HG03175 (cell line): ENCODE data around the gene KCNG2.

Source experiments
- ATAC-seq: cut with Tn5 transposase; IDR thresholded peaks from one replicate; pipeline ENCODE4 v1.9.1; 2021; ENCODE audit warnings: mild to moderate bottlenecking, moderate library complexity; ENCODE audit not compliant: unreplicated experiment

The KCNG2 gene

GRCh38 chr18:79768745-79769144 lies 29.0 kb upstream of the KCNG2 start:
- no peak for ATAC-seq

DNA sequence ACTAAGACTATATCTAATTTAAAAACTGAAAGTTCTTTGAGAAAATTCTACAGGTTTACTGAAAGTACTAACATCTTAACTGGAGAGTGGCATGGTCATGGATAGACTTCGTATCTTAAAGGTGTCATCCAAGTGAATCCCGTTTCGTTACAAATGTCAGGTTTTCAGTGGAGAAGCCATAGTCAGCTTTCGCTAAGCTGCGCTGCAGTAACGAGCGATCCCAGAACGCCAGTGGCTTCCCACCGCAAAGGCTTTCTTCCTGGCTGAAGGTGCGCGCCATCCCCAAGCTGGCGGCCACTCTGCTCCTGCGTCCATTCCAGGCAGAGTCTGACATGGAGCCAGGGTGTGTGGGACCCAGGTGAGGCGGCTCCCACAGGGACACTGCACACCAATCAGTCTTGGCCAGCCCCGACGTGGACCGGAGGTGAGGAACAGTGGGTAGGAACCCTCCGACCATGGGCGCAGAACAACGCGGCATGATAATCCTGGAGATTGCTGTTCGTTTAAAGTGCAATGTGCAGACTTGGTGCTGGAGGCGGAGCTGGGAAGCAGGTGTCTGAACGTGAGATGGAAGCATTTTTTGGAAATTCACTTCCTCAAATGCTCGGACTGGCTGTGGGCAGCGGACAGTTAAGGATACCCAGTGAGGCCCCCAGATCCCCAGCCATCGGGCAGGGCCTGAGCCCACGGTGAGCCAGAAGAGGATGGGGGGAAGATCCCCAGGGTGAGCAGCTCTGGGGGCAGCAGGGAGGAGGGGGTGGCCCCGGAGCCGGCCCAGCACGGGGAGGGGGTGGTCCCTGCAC lies 27.8 kb upstream of the KCNG2 start:
- no peak for ATAC-seq

DNA sequence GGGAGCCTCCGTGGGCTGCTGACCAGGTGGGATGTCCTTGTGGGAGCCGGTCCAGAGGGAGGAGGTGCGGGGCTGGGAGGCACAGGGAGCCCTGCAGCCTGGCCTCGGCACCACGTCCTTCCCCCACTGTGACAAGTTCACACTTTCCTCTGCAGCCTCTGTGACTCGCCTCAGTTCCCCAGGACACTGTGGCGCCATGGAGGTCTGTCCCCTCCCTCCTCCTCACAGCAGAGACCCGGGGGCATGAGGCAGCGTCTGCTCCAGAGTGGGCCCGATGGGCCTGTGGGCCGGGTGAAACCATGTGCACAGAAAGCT lies 27.3 kb upstream of the KCNG2 start:
- no peak for ATAC-seq

GRCh38 chr18:79770826-79771225 lies 26.9 kb upstream of the KCNG2 start:
- no peak for ATAC-seq

DNA sequence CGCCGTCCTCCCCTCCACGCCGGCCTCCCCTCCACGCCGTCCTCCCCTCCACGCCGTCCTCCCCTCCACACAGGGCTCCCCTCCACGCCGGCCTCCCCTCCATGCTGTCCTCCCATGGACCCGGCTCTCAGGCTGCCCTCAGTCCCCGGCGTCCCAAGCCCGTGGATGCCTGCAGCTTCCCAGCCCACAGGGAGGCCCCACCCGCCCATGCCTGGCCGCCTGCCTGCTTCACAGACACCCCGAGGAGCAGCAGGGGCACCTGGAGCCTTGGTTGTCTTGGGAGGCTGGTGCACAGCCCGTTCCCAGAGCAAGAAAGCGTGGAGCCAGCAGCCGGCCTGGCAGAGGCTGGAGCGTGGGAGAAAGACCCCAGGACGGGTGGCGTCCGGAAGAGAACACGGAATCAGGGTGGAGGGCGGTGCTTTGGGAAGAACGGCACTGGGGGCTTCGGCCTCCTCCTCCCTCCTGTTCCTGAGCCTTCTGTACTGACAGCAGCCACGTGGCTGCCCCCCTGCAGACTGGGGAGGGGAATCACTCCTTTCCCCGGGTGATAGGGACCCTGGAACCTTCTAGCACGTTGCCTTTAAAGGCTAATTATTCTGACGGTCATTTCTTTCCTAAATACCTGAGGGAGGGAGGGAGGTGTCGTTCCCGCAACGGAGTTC lies 26.2 kb upstream of the KCNG2 start:
- ATAC-seq = no peak

GRCh38 chr18:79772108-79772864 lies 25.5 kb upstream of the KCNG2 start:
- no peak for ATAC-seq

DNA sequence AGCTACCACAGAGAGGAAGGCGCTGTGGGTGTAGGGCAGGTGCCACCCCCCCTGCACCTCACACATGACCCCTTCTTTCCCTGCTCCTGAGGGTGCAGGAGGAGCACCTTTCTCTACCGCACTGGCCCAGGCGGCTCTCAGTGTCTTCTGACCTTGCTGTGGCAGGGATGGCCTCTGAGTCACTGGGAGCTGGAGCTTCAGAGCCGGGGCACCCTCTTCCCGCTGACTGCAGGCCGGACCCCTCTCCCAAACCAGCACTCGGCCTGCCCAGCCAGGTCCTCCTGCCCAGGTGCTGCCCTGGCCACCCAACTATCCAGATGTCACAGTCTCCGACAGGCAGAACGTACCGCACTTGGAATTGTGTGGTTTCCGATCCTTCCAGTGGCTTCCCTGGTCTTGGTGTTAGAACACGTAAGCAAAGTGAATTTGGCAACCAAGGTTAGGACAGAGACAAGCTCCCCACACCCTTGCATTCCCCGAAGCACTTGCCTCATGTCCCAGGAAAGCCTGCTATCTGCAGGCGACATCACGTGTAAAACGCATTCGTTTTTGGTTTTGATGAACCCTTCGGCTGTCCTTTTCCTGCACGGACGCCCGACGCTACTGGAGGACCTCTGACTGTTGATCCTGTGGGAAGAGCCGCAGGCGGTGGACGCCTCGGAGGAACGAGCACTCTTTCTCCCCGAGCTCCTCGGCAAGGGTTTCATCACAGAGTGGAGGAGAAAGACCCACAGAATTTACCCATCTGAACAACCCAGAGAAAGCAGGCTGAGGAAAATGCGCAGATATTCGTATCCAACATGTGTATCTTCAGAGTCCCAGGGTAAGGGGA lies 24.7 kb upstream of the KCNG2 start:
- ATAC-seq = no peak

DNA sequence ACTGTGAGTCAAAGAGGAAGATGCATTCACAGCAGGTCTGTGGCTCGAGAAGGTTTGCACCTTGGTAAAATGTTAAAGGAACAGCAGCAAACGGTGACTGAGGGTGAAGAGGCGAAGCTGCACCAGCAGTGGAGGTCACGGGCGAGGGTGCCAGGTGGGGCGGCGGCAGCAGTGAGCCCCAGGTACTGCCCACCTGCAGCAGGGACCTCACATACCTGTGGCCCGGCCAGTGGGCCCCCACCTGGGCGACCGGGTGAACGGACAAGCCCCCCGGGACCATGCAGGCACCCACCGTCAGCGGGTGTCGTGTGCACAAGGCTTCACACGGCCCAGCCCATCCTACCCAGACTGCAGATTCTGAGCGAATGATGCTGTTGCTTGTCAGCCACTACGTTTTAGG lies 23.6 kb upstream of the KCNG2 start:
- no peak for ATAC-seq

GRCh38 chr18:79775441-79776221 lies 22.1 kb upstream of the KCNG2 start:
- ATAC-seq = no peak

GRCh38 chr18:79776674-79777073 lies 21.1 kb upstream of the KCNG2 start:
- ATAC-seq = no peak

DNA sequence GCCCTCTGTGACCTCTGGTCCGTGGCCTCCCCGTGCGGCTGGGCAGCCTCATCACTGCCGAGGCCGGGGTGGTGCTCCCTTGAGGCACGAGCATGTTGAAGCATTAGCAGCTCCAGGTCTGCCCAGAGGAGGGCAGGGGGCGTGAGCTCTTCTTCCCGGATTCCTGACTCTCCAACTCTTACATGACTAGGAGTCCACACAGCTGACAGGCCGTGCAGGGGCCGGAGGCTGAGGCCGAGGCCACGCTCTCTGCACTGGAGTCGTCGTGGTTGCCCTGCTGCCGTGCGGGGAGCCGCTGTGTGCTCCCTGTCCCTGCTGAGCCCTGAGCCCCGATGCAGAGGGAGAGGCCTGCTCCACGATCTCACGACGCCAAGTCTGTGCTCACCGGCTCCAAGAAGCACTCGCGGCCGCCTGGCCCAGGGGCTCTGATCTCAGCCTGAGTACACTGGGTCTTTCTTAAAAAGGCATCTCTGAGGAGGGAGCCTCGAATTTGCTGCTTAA lies 19.4 kb upstream of the KCNG2 start:
- no peak for ATAC-seq

DNA sequence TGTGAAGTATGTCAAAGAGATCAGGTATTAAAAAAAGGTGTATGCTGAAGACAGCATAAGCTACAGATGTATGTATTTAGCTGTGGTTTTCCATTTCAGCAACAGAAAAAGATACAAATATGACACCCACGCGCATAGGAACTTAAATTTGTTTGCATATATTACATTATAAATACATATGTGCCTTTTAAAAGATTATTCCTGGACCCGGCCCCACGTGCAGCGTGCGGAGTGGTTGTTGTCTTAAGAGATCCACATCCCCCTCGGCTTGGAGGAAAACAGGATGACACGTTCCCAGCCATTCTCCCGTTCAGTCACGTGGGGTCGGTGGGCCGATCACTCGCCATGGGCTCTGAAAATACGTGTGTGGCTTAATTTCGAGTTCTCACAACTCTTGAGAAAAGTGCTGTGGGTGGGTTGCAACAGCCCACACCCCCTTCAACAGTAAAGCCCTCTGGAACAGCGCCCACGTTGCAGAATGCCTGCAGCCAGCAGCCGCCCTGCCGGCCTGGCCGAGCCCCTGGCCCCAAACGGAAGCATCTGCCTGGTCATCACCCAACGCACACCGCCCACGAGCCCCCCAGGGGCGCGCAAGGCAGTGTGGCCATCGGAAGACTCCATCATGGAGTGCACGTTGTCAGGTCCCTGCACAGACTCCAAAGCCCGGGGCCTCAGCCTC lies 18.6 kb upstream of the KCNG2 start:
- no peak for ATAC-seq

GRCh38 chr18:79779700-79780190 lies 18.0 kb upstream of the KCNG2 start:
- ATAC-seq = no peak

DNA sequence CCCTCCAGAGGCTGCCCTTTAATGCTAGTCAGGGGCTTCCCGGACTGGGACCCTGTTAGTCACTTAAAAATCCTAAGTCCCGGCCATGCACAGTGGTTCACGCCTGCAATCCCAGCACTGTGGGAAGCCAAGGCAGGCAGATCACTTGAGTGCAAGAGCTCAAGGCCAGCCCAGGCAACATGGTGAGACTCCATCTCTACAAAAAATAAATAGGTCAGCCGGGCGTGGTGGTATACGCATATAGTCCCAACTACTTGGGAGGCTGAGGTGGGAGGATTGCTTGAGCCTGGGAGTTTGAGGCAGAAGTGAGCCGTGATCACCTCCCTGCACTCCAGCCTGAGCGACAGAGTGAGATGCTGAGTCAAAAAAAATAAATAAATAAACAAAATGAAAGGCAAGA lies 17.2 kb upstream of the KCNG2 start:
- no peak for ATAC-seq

DNA sequence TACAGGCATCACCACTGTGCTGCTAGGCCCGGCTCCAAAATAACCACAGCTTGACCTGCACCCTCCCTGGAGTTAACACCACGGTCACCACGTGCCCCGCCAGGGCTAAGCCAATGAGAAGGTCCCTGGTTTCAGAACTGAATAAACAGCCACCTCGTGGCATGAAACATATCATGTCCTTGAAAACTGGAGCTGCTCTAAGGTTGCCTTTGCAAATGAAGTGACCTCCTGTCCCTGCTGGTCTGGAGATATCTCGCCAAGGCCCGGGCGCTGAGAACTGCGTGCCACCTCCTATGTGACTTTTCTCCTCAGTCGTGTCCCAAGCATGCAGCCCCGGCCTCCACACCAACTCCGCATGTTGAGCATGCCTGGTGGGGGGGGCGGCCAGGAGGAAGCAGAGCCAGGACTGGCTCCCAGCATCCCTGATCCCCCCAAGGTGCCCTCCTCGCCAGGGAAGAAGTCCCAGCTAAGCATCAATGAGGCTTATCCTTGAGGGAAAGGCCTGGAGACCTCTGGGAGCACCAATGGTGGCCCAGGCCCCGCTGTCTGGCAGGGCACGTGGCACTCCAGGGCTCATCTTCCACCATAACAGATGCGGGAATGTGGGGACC lies 16.3 kb upstream of the KCNG2 start:
- ATAC-seq = no peak

DNA sequence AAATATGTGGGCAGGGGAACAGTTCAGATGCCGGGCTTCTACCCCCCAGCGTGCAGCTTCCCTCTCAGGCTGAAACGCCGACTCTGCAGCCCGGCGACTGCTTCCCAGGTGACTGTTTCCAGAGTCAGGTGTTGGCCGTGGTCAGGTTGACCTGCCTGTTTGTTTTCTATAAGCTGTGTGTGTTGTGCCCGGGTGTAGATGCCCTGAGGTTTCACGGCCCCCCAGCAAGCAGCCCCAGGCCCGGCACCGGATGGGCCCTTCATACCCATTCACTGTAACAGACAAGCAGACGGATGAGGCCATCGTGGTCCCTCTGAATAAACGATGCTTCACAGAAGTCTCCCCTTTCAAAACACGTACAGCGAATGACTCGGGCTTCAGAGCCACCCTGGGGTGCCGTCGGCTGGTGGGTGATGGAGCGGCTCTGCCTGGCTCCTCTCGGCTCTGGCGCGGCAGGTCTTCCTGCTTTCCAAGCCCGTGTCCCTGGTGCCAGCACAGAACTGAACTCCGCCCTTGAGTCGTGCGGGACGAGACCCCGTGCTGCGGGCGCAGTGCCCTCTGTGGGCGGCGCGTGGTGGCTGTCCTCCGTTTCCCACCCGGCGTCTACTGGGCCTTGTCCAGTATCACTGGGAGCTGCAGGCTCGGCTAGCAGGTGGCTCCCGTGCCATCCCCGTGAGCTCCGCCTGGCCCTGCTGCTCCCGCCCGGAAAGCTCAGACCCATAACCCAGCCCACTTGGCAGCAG lies 15.0 kb upstream of the KCNG2 start:
- ATAC-seq = no peak

DNA sequence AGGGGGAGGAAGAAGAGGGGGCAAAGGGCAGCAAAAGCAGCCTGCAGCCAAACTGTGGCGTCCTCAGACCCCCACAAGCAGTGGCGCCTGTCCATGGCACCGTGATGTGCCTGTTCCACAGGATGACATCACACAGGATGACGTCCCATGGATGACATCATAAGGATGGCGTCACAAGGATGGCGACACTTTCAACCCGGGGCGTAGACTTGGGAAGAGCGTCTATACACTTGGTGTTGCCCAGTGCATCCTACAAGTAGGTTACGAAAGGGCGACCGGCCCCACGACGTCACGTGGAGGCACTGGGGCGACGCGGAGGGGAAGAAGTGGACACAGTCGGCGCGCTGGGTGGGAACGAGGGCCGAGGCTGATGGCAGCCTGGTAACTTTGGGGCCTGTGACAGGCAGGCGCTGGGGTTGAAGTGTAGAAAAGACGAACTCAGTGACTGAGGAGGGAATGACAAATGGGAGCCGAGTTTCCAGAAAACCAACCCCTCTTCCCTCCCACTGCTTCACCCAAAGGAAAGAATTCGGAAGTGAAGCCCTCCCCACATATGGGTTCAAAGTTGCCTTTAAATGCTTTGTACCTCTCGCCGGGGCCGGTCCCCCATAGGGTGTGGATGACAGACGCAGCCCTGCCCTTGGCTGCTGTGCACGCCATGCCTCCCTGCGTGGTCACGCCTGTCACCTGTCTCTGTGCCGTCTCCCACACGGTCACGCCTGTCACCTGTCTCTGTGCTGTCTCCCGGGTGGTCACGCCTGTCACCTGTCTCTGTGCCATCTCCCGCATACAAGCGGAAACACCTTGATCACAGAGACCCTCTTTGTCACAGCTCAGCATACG lies 13.4 kb upstream of the KCNG2 start:
- ATAC-seq = no peak
